ENCODE measurements around the gene GALNT10. TPM values are rescaled to one million over a fixed set of nuclear protein-coding genes. Genes with fewer than 3 reads are reported as not detected.
A peak's percentile ranks its signal among the peaks of the same experiment; 100 is the strongest.

GALNT10 gene
- total and polyA plus RNA-seq, 2 of the 8 experiments (the other 6 are each of a cell fraction or from before 2014, with no cell fraction given) = 4.6 to 15.5 TPM

DNA sequence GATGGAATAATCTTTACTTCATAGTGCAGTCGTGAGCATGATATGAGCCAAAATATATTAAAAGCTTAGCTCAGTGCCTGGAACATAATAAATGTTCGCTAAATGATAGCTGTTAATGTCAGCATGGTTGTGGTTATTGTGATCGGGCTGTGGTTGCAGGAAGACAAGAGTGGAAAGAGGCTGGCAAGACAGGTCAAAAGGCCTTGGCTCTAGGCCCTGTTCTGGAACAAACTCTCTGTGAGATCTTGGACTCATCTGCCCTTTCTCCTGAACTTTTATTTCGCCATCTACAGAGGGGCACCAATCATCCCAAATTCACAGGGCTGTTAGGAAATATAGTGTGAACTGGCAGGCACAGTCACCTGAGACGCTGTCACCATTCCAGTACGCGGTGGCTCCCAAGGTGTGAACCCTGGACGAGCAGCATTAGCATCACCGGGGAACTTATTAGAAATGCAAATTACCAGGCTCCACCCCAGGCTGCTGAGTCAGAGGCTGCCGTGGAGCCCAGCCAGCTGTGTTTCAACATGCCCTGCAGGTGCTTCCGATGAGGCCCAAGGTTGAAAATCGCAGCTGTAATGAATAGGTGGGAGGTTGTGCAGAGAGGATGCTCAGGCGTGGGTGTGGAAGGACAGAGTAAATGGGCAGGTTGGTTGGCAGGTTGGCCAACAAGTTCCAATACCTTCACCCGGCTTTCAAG is 205.0 kb downstream of the GALNT10 start:
- H2BK15ac ChIP-seq (ENCODE audit: low read length) = no peak overlapping the region
- H3K79me2 ChIP-seq (ENCODE audit: control insufficient read depth in 1 of 2, insufficient read depth in 2 of 2, low read length in 2 of 2) = no peaks in the 10 kb centered on the region
- no peak overlapping the region for H3K18ac ChIP-seq (ENCODE audit: extremely low read depth, low read length)
- no peak overlapping the region for H2AFZ ChIP-seq (ENCODE audit: low read length)
- H3K4me3 ChIP-seq (ENCODE audit: extremely low read depth in 1 of 4, insufficient read depth in 2 of 4, low read depth in 3 of 4, low read length in 4 of 4) = no peak overlapping the region
- H4K5ac ChIP-seq (ENCODE audit: insufficient read length, low read depth, low read length) = no peak overlapping the region
- CTCF ChIA-PET (ENCODE audit: partially characterized antibody) = interaction anchor here (0.6 to 1.4 kb wide), 7 partner anchors 9 to 317 kb away, joined by 3 to 7 read pairs (median 3); no protein-coding TSS in a partner anchor
- no peaks in the 10 kb centered on the region for H3K79me1 ChIP-seq (ENCODE audit: low read depth, low read length)
- WGBS, 2 experiments (ENCODE audit: extremely low coverage in 1 of 2, insufficient coverage in 1 of 2, insufficient read length in 1 of 2, insufficient replicate concordance in 2 of 2, low coverage in 1 of 2, low lambda C conversion rate in 2 of 2, missing lambda C conversion rate in 1 of 2) = 54% methylated on average over 14 of the region's 14 CpGs; no CpG with 5 or more reads in 1 of the 2 experiments
- no peak overlapping the region for H2BK120ac ChIP-seq (replicated peaks; ENCODE audit: low read depth, low read length)
- DNase-seq (ENCODE audit: low read depth in 1 of 2, low spot score in 2 of 2) = peak in 1 of 2 experiments; percentile 39
- no peak overlapping the region for H2BK20ac ChIP-seq (ENCODE audit: low read length)
- POLR2A ChIA-PET (ENCODE audit: partially characterized antibody) = no interaction called here
- no peak overlapping the region for H3K14ac ChIP-seq (ENCODE audit: insufficient read length)
- no peak overlapping the region for H2BK12ac ChIP-seq (ENCODE audit: low read depth, low read length)
- no peak overlapping the region for H3K23ac ChIP-seq (ENCODE audit: insufficient read length)
- no peak overlapping the region for H3K27ac ChIP-seq (ENCODE audit: low read depth, low read length)
- H2BK5ac ChIP-seq (ENCODE audit: low read depth, low read length) = no peak overlapping the region
- H3K4me2 ChIP-seq (ENCODE audit: insufficient read depth in 1 of 2, low read depth in 2 of 2, low read length in 2 of 2) = peak overlapping the region in 1 of 2 experiments; percentile 6; a peak in 1 of 4 replicates
- no peaks in the 10 kb centered on the region for H3K36me3 ChIP-seq (ENCODE audit: control insufficient read depth in 2 of 4, insufficient read depth in 4 of 4, low read length in 3 of 4)
- H3K56ac ChIP-seq (replicated peaks; ENCODE audit: insufficient read length, low read depth, low read length) = no peak overlapping the region
- no peak overlapping the region for H3K9ac ChIP-seq (replicated peaks in 1 of 4; ENCODE audit: extremely low read depth in 1 of 4, low read depth in 3 of 4, low read length in 3 of 4)
- H3K27me3 ChIP-seq (replicated peaks in 1 of 4; ENCODE audit: control insufficient read depth in 3 of 4, extremely low read depth in 1 of 4, insufficient read depth in 3 of 4, low read length in 3 of 4) = no peaks in the 10 kb centered on the region
- no peaks in the 10 kb centered on the region for H3K9me3 ChIP-seq (ENCODE audit: insufficient read depth in 2 of 2, low read depth in 1 of 2, low read length in 1 of 2)
- no peak overlapping the region for H4K91ac ChIP-seq (replicated peaks; ENCODE audit: insufficient read length, low read length)
- no peaks in the 10 kb centered on the region for H3K23me2 ChIP-seq (ENCODE audit: low read depth, low read length)
- no peak overlapping the region for H3K4ac ChIP-seq (replicated peaks; ENCODE audit: insufficient read length, low read depth, low read length)
- peaks cover 4 to 12% (median 7%) of the 10 kb centered on the region in 4 experiments for H3K4me1 ChIP-seq (replicated peaks in 1 of 4; ENCODE audit: control insufficient read depth in 3 of 4, insufficient read depth in 4 of 4, low read length in 3 of 4)
- H2AK5ac ChIP-seq (ENCODE audit: low read depth, low read length) = 0 out of 2 replicates have a peak overlapping the region, but pooled peaks have one; percentile 84
- H4K8ac ChIP-seq (ENCODE audit: extremely low read depth, insufficient read depth, low read length) = no peak overlapping the region
- no peaks in the 10 kb centered on the region for H4K20me1 ChIP-seq (replicated peaks in 1 of 2; ENCODE audit: control insufficient read depth in 1 of 2, insufficient read depth in 2 of 2, low read length in 2 of 2)
- no peak for FAIRE-seq
- TF ChIP-seq, protein P1, sequence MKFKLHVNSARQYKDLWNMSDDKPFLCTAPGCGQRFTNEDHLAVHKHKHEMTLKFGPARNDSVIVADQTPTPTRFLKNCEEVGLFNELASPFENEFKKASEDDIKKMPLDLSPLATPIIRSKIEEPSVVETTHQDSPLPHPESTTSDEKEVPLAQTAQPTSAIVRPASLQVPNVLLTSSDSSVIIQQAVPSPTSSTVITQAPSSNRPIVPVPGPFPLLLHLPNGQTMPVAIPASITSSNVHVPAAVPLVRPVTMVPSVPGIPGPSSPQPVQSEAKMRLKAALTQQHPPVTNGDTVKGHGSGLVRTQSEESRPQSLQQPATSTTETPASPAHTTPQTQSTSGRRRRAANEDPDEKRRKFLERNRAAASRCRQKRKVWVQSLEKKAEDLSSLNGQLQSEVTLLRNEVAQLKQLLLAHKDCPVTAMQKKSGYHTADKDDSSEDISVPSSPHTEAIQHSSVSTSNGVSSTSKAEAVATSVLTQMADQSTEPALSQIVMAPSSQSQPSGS (IDR thresholded peaks at IDR 0.05; ENCODE audit: low read length) = no peak
- TF ChIP-seq, protein P2, sequence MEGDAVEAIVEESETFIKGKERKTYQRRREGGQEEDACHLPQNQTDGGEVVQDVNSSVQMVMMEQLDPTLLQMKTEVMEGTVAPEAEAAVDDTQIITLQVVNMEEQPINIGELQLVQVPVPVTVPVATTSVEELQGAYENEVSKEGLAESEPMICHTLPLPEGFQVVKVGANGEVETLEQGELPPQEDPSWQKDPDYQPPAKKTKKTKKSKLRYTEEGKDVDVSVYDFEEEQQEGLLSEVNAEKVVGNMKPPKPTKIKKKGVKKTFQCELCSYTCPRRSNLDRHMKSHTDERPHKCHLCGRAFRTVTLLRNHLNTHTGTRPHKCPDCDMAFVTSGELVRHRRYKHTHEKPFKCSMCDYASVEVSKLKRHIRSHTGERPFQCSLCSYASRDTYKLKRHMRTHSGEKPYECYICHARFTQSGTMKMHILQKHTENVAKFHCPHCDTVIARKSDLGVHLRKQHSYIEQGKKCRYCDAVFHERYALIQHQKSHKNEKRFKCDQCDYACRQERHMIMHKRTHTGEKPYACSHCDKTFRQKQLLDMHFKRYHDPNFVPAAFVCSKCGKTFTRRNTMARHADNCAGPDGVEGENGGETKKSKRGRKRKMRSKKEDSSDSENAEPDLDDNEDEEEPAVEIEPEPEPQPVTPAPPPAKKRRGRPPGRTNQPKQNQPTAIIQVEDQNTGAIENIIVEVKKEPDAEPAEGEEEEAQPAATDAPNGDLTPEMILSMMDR (IDR thresholded peaks at IDR 0.05; ENCODE audit: control extremely low read depth in 1 of 3, insufficient read depth in 1 of 3, low read depth in 1 of 3, low read length in 3 of 3) = no peak
- TF ChIP-seq, protein P3, sequence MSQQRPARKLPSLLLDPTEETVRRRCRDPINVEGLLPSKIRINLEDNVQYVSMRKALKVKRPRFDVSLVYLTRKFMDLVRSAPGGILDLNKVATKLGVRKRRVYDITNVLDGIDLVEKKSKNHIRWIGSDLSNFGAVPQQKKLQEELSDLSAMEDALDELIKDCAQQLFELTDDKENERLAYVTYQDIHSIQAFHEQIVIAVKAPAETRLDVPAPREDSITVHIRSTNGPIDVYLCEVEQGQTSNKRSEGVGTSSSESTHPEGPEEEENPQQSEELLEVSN (IDR thresholded peaks at IDR 0.05) = peak; percentile 47; the same call in 1 of the 2 replicates
- TF ChIP-seq CBX8 (IDR thresholded peaks at IDR 0.05; ENCODE audit: borderline replicate concordance, low read depth, low read length) (no peak), BACH1 (IDR thresholded peaks at IDR 0.05; ENCODE audit: low read length) (peak; percentile 86), JUND (IDR thresholded peaks at IDR 0.05; ENCODE audit: low read length) (peak; percentile 69; the same call in 1 of the 2 replicates)
- TF ChIP-seq, protein P4, sequence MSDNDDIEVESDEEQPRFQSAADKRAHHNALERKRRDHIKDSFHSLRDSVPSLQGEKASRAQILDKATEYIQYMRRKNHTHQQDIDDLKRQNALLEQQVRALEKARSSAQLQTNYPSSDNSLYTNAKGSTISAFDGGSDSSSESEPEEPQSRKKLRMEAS (IDR thresholded peaks at IDR 0.05) = peak; percentile 66
